DND-41 (cell line): ENCODE measurements around the gene RPTN.

Source experiments
- CTCF ChIP-seq: IDR thresholded peaks from 2 replicates; pipeline ENCODE4 v1.5.1; 2012; ENCODE audit warnings: borderline replicate concordance, low read length, moderate library complexity, mild to moderate bottlenecking; ENCODE audit not compliant: poor library complexity, severe bottlenecking; ENCODE audit errors: extremely low read depth
- EZH2 ChIP-seq: IDR thresholded peaks from 3 replicates; pipeline ENCODE4 v1.6.1; 2012; ENCODE audit warnings: borderline replicate concordance, low read depth, mild to moderate bottlenecking, moderate library complexity, low read length, inconsistent platforms; ENCODE audit not compliant: severe bottlenecking

GRCh38 chr1:152182431-152182830 lies 23.4 kb upstream of the RPTN start:
- peak; percentile 59 for TF ChIP-seq CTCF
- TF ChIP-seq EZH2, result no peak
